ENCODE data around the gene COMMD1. TPM values are rescaled to one million over a fixed set of nuclear protein-coding genes. Genes with fewer than 3 reads are reported as not detected.

COMMD1 gene
- polyA plus RNA-seq, 1 donor from 2014 or later = 69.1 TPM

- TF ChIP-seq EZH2 (IDR thresholded peaks at IDR 0.05; ENCODE audit: borderline replicate concordance, insufficient read depth, low read length, poor library complexity, severe bottlenecking) = no peak
- no peak for TF ChIP-seq REST (IDR thresholded peaks at IDR 0.05; ENCODE audit: borderline replicate concordance)
- TF ChIP-seq EP300 (conservative IDR thresholded peaks at IDR 0.05; ENCODE audit: poor library complexity, severe bottlenecking) = no peak
- no peak for TF ChIP-seq POLR2AphosphoS5 (IDR thresholded peaks at IDR 0.05)
- Histone ChIP-seq H3K9me3 (ENCODE audit: low read length) (no peaks in the 10 kb centered on the region), H3K36me3 (ENCODE audit: insufficient read depth, low read length) (no peaks in the 10 kb centered on the region), H3K9ac (ENCODE audit: low read length) (no peak overlapping the region), H3F3A (ENCODE audit: insufficient read depth, low read length, poor library complexity, severe bottlenecking) (no peaks in the 10 kb centered on the region), H3K4me3 (ENCODE audit: low read length) (no peak overlapping the region), H2AFZ (ENCODE audit: low read depth, low read length) (no peak overlapping the region), H3K4me2 (ENCODE audit: low read length) (no peak overlapping the region), H3K27me3 (ENCODE audit: insufficient read depth, low read depth, low read length) (no peaks in the 10 kb centered on the region), H3K9me2 (ENCODE audit: insufficient read depth, low read length) (no peaks in the 10 kb centered on the region), H3K27ac (ENCODE audit: low read length) (no peak overlapping the region), H3K79me2 (replicated peaks; ENCODE audit: insufficient read depth, low read length) (no peaks in the 10 kb centered on the region), H4K20me1 (ENCODE audit: insufficient read depth) (no peaks in the 10 kb centered on the region)
These were observed 89.1 kb downstream of the COMMD1 start for GRCh38 chr2:61994531-61994930.

GRCh38 chr2:61995065-61995464 is 89.6 kb downstream of the COMMD1 start:
- Histone ChIP-seq H3K9me3 (ENCODE audit: low read length) (no peaks in the 10 kb centered on the region), H3K27me3 (ENCODE audit: insufficient read depth, low read depth, low read length) (no peaks in the 10 kb centered on the region), H3K4me2 (ENCODE audit: low read length) (no peak overlapping the region), H3K9me2 (ENCODE audit: insufficient read depth, low read length) (no peaks in the 10 kb centered on the region), H3K36me3 (ENCODE audit: insufficient read depth, low read length) (no peaks in the 10 kb centered on the region), H4K20me1 (ENCODE audit: insufficient read depth) (no peaks in the 10 kb centered on the region), H3K9ac (ENCODE audit: low read length) (no peak overlapping the region), H2AFZ (ENCODE audit: low read depth, low read length) (no peak overlapping the region), H3F3A (ENCODE audit: insufficient read depth, low read length, poor library complexity, severe bottlenecking) (no peaks in the 10 kb centered on the region), H3K27ac (ENCODE audit: low read length) (no peak overlapping the region), H3K4me3 (ENCODE audit: low read length) (no peak overlapping the region), H3K79me2 (replicated peaks; ENCODE audit: insufficient read depth, low read length) (no peaks in the 10 kb centered on the region)
- TF ChIP-seq EZH2 (IDR thresholded peaks at IDR 0.05; ENCODE audit: borderline replicate concordance, insufficient read depth, low read length, poor library complexity, severe bottlenecking) (no peak), MXI1 (conservative IDR thresholded peaks at IDR 0.05; ENCODE audit: poor library complexity, severe bottlenecking) (no peak), EP300 (conservative IDR thresholded peaks at IDR 0.05; ENCODE audit: poor library complexity, severe bottlenecking) (no peak), TAF1 (IDR thresholded peaks at IDR 0.05; ENCODE audit: low read depth) (no peak), POLR2AphosphoS5 (IDR thresholded peaks at IDR 0.05) (no peak), SMC3 (conservative IDR thresholded peaks at IDR 0.05; ENCODE audit: poor library complexity) (no peak), RAD21 (conservative IDR thresholded peaks at IDR 0.05) (no peak), REST (IDR thresholded peaks at IDR 0.05; ENCODE audit: borderline replicate concordance) (no peak), CTCF (IDR thresholded peaks at IDR 0.05; ENCODE audit: poor library complexity, severe bottlenecking) (no peak)
